Left forelimb (tissue), 1 donor: ENCODE data around the gene MRPL53.

Experiments
- DNase-seq: peaks from one replicate; pipeline ENCODE4 v3.0.0-alpha.2; 2018; ENCODE audit warnings: low spot score

Gene MRPL53

DNA sequence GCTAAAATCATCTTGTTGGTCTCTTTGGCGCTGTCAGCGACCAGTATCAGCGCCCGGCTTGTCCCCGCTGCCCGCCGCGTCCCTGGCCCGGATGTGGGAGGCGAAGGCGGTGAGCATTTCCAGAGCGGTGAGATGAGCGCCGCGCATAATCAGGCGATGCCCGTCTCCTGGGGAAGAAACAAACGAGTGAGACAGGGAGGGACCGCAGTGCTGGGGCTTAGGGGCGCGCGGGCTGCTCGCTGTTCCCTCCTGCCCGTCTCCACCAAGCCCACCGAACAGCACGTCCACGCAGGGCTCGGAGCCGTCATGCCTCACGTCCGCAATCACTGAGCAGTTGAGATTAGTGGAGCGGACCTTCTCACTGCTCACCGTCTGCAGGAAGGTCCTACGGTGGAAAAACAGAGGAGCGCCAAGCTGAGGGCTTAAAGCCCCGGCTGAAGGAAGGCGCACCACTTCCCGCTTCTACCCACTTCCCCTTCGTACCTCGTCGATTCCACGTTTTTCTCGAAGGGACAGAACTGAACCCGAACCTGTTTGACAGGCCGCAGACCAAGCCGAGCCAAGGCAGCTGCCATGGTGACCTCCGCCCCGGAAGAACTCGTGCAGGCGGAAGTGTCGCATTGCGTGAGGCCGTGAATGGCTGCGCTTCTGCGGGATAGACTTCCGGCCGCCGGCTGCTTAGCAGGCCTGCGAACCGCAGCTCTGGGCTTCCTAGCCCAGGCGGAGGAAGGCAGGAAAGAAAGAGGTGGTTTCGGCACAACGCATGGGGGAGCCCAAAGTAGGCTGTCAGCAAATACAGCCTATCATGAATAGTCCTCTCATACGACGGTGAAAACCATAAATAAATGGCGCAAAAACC, at the start of gene MRPL53:
Gene MRPL53, minus strand, starts transcription at position 595 of the 859 bp plus-strand sequence. Its CDS starts 20 bp downstream, at position 575.
- peak; percentile 97 for DNase-seq

DNA sequence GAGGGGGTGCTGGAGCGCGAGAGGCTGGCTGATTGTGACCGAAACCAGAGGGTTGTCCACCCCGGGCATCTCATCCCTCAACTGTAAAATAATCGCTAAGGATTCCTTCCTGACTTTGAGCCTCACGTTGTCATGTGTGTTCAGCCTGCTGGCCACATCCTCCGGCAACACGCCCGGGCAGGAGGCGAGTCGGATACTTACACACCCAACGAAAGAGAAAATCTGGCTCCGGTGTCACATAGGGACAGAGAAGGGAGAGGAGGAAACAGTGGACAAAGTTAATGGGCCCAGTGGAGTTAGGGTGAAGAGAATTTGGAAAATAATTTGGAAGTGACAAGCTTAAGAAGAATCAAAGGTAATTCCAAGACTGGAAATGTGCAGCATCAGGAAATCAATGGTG, 44.2 kb upstream of the MRPL53 start:
- DNase-seq = no peak

DNA sequence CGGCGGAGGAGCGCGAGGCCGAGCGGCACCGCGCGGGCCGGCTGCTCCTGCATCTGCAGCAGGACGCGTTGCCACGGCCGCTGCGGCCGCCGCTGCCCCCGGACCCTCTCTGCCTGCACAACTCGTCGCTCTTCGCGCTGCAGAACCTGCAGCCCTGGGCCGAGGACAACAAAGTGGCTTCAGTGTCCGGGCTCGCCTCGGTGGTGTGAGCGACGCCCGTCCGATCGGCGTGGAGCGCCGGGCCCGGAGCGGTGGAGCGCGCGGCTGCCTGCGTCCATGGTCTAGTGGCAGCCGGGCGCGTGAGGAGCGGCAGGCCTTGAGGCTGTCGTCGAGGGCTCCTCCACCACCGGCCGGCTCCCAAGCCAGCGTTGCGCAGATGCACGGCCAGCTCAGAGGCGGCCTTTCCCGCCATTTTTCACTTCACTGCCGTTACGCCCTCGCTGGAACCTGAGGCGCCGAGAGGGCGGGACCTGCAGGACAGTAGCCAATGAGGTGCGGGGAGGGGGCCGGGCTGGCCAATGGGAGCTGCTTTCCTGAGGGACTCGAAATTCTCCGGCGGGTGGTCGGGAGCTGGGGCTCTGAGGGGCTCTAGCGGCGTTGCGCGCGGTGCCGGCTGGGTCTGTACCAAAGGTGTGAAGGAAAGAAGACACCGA, 43.6 kb upstream of the MRPL53 start:
- DNase-seq = no peak

DNA sequence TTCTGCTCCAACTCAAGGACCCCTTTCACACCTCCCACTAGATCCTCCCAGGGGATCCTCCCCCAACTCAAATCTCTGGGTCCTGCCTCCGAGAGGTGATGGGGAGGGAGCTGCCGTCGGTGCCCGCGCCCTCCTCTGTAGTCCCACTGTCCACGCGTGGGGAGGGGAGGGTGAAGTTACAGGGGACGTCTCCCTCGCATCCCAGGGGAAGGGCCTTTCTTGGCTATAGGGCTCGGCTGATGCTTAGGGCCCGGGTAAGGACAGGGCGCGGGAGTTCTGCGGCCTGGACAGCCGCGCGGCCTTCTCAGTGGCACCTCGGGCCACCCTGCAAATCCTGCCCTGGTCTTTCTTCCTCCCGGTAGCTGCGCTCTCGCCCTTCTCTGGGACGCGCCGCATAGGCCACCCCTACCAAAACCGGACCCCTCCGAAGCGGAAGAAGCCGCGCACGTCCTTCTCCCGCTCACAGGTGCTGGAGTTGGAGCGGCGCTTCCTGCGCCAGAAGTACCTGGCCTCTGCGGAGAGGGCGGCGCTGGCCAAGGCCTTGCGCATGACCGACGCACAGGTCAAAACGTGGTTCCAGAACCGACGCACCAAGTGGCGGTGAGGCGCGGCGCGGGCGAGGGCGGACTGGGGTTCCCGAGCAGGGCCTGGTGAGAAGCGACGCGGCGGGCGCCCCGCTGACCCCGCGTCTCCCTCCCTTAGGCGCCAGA, 42.9 kb upstream of the MRPL53 start:
- DNase-seq = no peak

DNA sequence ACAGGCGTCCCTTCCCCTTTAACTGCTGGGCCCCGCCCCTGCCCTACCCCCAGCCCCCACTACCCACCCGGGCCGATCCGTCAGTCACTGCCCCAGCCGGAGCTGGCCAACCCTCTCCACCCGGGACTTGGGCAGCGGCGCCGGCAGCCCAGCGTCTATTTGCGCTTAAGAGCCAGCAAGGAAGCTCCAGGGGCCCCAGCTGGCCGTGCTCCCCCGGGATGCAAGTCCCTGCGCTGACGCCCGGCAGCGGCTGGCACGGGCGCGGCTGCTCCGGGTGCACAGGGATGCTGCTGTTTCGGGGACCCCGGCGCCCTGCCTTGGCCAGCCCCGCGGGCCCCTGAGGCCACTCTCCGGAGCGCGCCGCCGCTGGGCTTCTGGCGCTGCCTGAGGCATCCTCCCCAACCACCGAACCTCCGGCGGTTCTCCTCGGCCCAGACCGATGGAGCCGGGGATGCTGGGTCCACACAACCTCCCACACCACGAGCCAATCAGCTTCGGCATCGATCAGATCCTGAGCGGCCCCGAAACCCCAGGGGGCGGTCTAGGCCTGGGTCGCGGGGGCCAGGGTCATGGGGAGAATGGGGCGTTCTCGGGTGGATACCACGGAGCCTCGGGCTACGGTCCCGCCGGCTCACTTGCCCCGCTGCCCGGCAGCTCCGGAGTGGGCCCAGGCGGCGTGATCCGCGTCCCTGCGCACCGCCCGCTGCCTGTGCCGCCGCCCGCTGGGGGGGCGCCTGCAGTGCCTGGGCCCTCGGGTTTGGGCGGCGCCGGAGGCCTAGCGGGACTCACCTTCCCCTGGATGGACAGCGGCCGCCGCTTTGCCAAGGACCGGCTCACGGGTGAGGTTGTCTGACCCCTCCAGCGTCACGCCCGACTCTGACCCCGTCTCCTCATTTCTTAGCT, 42.1 kb upstream of the MRPL53 start, which contains the start of gene TLX2:
Gene TLX2, plus strand, starts transcription at position 83 of the 903 bp plus-strand sequence. Its CDS starts 357 bp downstream, at position 440.
- DNase-seq = no peak

DNA sequence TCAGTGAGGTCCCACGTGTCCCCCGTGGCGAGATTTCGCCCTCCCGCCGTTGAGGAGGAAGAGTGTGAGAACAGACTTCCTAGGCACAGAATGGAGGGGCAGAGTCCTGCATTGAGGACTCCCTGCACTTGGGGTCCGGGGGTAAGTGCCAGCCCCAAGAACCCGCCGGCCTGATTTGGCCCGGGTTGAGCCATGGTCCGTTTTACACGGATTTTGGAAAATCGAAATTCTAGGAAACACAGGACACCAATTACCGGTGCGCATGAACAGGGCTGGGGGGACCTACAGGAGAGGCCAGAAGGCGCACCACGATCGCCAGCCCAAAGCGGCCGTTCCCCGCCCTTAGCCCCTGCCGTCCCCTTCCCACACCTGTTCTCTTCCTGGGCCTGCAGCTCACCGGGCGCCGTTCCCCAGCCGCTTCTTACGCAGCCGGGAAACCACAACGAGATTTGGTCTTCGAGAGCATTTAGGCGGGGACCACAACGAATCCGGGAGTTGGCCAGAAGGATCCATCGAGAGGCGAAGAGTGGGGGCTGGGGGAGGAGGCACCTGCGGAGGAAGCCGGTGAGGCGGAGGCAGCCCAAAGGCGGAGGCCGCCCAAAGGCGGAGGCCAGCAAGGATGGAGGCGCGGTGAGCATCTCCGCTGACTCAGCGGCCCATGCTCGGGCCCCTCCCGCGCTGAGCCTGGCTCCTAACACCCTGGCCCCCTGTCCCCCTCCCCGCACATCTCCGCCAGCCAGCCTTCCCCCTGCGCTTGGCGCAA, 41.3 kb upstream of the MRPL53 start:
- no peak for DNase-seq

DNA sequence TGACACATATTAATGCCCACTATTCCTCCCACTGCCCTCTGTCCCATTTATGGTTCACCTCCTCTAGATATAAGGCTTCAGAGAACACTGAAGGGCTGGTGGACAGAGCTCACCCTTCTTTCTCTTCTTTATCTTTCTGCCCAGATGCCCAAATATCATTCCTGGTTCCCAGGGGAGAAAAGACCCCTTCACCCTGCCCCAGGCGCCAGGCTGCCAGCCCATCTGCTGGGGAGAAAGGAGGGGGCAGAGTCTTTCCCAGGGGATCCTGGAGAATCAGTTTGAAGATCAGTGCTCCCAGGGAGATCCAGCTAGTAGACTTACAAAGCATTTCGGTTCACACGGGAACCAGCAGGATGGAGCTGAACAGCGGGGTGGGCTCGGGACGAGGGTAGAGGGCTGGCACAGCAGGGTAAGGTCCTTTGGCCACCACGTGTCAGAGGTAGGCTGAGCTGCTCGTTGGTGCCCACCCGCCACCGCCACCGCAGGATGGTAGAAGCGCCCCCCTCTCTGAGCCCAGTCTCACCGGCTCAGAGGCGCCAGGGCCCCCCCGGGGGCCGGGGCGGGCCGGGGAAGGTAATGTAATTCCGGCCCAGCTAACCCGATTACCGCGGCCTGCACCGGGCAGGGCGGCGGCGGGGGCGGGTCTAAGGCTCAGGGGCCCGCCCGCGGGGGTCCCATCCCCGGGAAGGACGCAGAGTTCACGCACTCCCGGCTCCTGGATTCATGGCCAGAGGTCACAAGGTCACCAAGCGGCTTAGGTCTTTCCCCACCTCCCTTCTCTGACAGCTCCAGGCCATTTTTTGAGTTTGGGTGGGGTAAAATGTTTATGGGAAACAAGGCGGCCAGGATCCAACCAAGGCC, 40.5 kb upstream of the MRPL53 start:
- no peak for DNase-seq

DNA sequence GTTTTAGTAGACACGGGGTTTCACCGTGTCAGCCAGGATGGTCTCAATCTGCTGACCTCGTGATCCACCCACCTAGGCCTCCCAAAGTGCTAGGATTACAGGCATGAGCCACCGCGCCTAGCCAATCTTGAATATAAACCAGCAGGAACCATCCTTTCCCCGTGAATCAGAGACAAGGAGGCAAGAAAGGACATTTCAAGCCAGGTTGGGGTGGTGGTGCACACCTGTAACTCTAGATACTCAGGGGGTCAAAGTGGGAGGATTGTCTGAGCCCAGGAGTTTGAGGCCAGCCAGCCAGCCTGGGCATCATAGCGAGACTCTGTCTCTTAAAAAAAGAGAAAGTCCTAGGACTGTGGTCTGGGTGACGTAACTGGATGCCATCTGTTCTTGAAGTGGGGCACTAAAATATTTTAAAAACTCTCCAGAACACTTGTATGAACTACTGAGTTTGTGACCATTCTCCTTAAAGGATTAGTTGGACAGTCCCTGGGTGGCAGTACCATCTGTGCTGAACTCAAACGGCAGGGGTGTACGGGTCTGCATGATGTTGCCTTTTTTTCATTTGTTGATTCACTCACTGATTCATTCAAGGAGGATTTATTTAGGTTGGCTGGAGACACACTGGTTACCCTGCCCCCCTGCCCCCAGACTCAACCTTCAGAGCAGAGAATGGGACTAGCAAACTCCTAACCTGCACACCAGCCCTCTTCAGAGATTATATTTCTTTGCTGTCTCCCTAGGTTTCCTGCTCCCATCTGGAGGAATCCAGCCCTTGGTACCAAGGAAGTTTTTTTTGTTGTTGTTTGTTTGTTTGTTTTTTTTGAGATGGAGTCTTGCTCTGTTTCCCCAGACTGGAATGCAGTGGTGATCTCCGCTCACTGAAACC, 38.9 kb upstream of the MRPL53 start:
- no peak for DNase-seq

DNA sequence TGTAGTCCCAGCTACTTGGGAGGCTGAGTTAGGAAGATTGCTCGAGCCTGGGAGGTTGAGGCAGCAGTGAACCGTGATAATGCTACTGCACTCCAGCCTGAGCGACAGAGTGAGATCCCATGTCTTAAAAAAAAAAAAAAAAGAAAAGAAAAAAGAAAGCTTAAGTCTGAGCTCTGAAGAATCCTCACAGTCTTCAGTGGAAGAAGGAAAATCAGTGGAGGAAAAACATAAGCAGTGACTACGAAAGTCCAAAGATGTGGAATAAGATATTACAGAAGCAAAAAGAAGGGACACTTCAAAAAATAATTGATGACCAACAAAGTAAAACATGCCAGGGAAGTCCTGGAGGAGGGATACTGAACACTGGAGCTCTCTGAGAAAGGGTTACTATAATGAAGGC, 37.8 kb upstream of the MRPL53 start:
- DNase-seq = no peak

DNA sequence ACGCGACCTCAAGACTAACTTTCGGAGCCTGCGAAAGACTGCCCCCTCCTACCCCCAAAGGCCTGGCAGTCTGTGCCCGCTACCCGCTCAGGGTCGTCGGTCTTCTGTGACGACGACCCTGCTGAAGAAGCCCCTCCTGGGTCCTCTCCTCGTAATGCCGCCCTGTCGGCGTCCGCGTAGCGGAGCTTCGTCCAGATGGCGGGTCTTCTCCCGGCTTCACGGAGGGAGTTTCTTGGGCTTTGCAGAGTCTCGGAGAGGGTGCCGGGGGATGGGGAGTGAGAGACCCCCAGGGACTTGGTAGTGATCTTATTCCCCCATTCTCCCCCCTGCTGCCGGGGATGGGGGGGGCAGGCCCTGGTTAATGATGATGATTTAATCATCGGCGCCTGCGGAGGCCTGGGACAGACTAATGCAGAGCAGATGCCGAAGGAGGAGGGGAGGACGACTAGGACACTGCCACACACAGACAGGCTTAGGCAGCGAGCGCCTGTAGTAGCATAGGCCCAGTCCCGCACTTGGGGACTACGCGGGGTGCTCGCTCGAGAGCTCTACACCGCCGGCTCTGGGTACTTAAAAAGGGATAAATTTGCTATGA, 35.5 kb upstream of the MRPL53 start:
- no peak for DNase-seq

DNA sequence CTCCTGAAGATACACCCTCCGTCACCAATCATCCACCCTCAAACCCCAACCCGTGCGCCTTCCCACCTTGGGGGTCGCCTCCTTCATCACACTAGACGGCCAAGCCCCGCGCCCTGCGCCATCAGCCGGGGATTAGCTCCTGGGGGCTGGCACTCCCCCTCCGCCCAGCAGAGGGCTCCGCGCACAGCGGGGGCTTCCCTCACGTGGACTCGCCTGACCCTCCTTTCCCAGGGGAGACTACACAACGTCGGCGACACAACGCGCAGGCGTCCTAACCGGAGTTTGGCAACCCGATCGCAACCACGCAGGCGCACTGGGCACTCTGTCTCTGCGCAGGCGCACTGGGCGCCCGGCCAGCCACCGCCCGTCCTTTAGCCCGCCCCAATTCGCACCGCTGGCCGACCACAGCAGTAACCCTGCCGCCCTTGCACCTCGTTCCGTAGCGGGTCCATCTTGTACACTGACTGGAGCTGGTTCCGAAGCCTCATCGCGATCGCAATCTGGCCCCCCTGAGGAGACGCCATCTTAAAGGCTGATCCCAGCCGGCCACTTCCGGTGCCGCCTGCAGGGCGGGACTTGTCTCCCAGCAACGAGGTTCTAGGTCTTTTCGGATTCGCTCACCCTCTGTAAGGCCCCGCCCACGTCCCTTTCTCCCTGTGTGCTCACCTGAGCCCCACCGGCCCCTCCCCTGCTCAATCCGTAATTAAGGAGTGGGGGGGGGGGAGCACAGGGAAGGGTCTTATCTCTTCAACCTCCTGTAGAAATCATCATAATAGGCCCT, 34.9 kb upstream of the MRPL53 start, which contains the start of gene PCGF1:
Gene PCGF1, minus strand, starts transcription at position 551 of the 781 bp plus-strand sequence. Its CDS starts 27 bp downstream, at position 524.
- DNase-seq = peak; percentile 99

DNA sequence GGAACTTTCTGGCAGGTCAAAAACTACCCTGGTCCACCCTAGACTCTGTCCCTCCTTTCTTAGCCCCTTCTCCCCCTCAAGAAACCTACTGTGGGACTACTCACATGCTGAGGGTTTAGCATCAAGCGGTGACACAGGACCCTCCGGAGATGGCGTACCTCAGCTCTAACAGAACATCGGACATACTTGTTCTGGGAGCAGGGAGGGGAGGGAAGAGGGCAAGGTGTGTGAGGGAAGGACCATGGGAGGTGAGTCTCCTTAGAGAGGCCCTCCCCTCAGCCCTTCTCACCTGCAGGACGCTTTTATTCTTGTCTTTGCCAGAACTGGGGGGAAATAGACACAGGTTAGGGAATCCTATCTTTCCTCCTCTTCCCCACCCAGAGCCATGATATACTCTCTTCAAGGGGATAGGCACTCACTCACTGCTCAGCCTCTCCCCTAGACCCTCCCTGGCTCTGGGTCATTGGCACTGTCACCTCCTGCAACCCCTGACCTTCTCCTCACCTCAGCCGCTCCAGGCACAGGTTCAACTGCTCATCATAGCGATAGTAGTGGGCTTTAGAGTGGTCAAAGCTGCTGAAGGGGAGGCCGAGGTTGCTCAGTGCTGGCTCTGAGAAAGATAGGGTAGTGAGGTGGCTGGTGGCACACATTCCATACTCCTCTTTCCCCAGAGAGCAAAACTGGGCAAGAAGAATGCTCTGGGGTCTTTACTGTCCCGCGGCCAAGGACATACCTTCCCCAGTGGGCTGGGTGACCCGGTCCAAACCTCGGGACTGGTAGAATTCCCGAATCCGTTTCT, 33.2 kb upstream of the MRPL53 start:
- no peak for DNase-seq

DNA sequence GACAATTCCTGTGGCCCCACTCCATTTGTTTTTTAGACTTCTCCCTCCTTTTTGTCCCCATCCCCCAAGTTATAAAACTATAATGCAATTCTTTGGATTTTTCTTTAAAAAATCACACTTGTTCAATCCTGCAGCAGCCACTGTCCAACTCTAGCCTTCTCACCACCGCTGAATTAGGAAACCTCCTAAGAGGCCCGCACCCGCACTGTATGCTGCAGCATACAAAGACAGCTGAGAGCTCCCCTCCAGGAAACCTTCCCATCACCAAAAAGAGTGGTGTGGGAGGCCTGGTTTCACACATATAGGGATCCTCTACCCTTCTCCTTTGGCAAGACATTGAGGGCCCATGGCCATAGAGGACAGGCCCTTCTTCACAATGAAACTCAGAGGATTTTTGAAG, 32.1 kb upstream of the MRPL53 start:
- no peak for DNase-seq

DNA sequence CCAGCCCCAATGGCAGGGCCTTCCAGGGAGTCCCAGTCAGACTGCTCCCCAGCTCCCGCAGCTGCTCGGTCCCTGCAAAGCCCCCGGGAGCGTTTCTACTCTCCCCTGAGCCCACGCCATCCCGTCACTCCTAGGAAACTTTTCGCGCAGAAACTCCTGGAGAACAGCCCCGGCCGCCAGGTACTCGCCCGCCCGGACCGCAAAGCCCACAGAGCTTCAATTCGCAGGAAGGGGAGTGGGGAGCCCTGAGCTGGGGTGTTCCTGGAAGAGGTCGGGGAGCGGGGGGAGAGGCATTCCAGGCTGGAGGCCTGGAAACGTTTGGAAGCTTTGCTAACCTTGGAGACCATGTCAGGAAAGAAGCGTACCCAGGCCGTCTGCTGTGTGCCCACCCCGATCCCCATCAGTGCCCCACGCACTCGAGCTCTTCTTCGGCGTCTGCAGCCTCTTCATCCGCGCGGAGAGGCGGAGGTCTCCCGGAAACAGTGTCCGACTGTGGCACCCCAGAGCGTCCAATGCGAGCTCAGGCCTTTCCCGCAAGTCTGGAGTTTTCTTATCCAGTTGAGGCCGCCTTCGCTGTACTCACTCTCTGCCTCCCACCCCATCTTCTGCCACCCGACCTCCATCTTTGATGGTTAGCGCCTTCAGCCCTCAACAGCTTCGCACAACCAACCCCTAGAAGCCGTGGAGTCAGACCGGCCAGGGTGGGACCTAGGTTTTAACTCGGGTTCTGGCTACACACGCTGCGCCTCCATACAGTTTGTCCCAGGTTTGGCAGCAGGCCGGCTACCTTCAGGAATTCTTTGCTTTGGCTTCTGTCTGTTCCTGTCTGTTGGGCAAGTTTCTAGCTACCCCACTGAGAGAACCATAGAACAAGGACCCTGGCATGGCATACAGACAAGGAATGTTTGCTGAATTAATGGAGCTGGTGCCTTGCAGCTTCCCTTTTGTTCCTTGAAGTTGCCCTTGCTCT, 31.3 kb upstream of the MRPL53 start:
- DNase-seq = no peak

DNA sequence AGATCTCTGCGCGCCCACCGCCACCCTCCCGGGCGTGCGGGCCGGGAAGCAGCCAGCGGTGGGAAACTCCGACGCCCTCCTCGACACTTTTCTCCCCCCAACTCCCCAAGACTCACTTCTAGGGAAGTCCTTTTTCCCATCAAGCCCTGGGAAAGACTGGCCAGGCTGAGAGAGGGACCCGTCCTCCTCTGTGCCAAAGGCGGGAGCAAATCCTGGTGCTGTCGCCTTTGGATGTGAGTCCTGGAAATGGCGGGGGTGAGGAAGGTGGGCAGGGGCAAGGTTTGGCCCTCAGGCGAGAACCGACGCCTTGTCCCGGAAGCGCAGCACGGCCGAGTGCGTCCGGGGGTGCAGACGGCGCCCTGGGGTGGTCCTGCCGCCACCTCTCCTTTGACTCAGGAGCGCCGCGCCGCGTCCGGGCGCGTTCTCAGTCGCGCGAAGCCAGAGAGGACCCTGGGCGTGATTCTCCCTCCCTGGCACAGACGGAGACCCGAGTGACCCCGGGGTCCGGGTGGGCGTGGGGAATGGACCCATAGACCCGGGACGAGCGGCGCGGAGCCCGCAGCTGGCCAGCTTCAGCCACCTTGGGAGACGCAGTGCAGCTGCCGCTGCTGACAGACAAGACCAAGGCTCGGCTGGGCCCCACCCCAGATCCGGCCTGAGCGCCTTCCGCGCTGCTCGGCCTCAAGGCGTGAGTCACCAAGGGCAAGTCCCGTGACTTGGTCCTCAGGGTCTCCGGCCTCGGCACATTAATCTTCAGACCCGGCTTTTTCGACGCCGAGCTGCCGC, 30.4 kb upstream of the MRPL53 start:
- no peak for DNase-seq
